OCI-LY1 (cell line): ENCODE measurements around the gene CDC73.

Experiments
- CTCF ChIP-seq: fragments of 200-600 bp; sonication (generic), shearing (Covaris generic); IDR thresholded peaks from 2 replicates; pipeline ENCODE4 v1.5.1; 2017; ENCODE audit warnings: mild to moderate bottlenecking, antibody characterized with exemption, low read length, moderate library complexity, mixed read lengths
- EZH2 ChIP-seq: fragments of 200-600 bp; sonication (generic), shearing (Covaris generic); IDR thresholded peaks from 2 replicates; pipeline ENCODE4 v1.8.0; 2017; ENCODE audit warnings: borderline replicate concordance, mixed run types, mild to moderate bottlenecking, antibody characterized with exemption, low read length, moderate library complexity, mixed read lengths

DNA sequence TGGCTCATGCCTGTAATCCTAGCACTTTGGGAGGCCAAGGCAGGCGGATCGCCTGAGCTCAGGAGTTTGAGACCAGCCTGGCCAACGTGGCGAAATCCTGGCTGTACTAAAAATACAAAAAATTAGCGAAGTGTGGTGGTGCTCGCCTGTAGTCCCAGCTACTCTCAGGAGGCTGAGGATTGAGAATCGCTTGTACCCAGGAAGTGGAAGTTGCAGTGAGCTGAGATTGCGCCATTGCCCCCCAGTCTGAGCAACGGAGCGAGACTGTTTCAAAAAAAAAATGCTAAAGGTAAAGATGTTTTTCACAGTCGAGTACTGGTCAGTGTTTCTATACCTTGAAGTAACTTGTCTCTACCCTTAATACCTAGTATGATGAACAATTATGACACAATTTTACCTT lies 27.7 kb upstream of the CDC73 start:
- TF ChIP-seq EZH2 (no peak), CTCF (no peak)
